GM19463 (cell line): ENCODE data around the gene TRIO.

Source experiments
- ATAC-seq: cut with Tn5 transposase; IDR thresholded peaks from one replicate; pipeline ENCODE4 v1.9.1; 2021; ENCODE audit warnings: mild to moderate bottlenecking, moderate library complexity; ENCODE audit not compliant: unreplicated experiment

The TRIO gene

DNA sequence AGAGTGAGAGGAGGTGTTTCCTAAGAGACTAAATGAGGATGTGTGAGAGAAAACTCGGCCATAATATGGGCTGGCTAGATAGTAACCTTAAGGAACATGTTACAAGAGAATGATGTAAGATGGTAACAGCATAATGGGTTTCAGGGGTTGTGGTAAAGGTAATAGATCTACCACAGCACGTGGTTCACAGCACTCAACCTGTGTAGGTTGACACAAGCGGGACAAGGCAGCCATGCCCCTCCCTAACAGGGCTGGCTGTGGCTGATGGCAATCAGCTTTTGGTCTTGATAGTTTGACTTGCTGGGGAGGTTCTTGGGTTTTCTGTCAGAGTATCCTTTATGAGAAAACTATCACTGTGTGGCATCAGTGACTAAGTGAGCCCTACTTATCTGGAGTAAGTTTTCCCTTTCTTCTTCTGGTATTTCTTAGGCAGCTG, 138.6 kb downstream of the TRIO start:
- ATAC-seq, result peak; percentile 86

DNA sequence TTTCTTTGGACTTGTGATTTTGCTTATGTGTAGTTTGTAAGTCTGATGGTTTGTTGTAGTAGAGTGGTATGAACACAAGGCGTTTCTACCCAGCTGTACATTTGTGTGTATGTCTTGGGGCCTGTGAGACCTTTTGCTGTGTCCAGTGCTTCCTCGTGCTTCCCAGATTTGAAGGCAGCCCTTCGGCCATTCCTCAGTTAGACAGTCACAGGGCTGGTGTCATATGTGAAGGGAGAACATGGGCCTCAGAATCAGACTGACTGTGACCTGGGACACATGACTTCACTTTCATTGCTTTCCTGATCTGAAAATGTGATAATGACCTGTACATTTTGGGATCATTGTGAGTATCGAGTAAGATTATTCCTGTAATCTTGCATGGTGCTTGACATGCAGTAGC, 140.0 kb downstream of the TRIO start:
- no peak for ATAC-seq

DNA sequence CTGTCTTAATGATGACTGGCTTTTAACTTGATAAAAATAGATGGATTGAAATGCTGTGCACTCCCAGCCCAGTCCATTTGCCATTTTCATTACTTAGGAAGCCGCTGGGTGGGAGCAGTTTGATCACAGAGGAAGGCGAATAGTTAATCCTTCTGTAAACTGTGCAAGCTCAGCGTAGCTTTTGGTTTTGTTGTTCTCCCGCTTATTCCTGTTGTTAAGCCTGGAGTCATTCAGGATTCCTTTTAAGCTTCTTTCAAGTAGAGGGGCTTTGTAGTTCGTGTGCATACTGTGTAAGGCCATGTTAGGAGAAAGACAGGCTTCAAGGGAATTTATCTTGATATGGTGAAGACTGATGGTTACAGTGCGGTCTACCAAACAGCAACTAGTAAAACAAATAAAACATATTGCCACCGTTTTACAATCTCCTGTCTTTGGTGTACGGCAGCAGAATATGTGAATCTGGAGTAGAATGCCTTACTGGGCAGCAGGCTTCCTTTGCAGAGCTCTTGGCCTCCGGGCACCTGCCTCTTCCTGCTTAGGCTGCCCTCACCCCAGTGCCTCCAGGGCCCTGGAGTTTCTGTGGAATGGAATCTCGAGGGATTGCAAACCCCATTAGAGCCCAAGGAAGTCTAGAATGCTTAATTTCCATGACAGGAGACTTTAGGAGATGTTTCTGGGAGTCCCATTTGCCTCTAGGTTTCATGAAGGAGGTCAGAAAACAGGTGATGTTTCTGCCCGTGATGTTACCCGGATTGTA, 141.4 kb downstream of the TRIO start:
- no peak for ATAC-seq

DNA sequence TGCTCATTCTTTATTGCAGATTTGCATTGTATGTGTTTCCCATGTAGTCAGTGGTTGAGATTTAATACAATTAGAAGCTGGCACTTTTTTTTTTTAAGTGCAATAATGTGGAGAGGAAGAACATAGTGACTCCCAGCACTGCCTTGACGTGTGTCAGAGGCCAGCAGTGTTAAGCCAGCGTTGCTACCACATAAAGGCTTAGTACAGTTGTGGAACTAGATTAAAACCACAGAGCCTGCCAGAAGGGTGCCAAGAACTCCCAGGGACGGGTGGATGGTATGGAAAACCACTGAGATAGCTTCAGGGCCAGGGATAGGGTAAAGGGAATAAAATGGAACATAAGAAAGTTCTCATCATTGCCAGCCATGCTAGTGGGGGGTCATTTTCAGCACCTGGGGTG, 142.9 kb downstream of the TRIO start:
- no peak for ATAC-seq

DNA sequence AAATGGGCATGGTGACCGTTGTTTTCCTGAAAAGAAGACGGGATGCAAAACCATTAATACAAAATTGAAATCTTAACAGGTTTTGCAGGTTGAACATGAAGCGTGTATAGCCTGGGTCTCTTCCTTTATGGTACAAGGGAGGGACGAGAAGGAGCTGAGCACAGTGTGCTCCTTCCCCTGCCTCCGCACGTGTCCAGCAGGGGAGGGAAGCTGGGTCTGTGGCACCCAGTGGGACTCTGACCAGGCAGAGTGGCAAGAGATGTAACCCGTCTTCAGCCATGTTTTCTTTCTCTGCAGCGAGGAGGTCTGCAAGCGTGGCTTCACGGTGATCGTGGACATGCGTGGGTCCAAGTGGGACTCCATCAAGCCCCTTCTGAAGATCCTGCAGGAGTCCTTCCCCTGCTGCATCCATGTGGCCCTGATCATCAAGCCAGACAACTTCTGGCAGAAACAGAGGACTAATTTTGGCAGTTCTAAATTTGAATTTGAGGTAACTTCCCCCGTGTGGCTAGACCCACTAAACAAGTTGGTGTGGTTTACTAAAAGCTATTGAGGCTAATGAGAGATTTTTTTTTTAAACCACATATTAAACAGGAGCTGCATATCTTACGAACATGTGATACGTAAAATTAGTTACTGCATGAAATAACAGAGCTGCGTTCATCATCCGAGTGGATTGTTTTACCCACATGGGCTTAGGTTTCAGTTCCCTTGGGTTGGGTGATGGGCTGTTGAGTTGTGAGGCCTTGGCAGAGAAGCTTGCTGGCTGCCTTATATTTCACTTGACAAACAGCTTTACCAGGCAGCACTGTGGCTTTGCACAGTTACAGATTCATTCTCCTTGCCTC, 143.7 kb downstream of the TRIO start:
- ATAC-seq, result peak; percentile 88

DNA sequence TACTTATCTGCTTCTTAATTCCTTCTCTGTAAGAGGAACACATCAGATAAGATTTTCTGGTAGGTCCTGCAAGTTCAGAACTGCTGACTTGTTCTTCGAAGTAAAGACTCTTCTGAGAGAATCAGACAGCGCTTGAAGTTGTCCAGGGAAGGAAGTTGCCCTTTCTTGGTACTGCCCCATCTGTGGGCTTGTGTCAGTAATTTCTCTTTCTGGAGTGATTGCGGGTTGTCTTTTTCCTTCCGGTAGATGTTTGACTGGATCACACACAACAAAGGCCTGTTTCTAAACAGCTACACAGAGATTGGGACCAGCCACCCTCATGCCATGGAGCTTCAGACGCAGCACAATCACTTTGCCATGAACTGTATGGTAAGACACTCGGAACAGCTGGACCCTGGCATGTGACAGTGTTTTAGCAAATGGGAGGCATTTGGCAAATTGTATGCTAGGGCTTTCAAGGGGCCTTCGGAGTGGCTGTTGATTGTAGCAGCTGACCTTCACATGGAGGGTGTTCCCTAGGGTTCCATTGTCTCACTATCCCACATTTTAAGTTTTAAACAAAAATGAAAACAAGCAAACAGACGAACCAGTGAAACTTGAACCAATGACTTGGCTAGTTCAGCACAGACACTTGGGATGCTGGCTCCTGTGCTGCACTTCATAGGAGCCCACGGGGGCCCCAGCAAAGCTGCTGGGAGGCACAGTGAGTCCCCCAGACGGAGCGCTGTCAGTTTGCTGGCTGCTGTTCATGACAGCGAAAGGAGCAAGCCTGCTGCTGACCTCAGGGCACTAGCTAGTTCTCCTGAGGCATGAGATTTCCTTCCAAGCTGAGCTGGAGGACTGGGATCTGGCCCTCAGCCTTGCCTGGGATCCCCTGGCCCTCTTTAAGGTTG, 149.9 kb downstream of the TRIO start:
- no peak for ATAC-seq

DNA sequence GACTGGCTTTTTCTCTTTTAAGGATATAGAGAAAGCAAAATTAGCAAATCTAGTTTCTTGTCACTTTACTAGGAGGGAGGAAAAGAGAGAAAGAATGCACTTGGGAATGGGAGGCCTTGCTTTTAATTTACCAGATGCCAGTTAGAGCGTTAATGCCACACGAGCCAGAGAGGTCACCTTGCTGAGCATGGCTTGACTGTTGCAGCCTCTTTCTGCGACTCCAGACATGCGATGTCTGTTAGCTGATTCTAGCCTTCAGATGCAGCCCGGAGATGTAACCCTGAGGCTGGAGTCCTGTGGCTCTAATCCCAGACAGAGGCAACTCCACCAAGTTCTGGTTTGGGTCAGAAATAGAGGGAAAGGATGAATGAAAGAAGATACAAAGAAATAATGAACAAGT, 152.5 kb downstream of the TRIO start:
- ATAC-seq, result no peak

DNA sequence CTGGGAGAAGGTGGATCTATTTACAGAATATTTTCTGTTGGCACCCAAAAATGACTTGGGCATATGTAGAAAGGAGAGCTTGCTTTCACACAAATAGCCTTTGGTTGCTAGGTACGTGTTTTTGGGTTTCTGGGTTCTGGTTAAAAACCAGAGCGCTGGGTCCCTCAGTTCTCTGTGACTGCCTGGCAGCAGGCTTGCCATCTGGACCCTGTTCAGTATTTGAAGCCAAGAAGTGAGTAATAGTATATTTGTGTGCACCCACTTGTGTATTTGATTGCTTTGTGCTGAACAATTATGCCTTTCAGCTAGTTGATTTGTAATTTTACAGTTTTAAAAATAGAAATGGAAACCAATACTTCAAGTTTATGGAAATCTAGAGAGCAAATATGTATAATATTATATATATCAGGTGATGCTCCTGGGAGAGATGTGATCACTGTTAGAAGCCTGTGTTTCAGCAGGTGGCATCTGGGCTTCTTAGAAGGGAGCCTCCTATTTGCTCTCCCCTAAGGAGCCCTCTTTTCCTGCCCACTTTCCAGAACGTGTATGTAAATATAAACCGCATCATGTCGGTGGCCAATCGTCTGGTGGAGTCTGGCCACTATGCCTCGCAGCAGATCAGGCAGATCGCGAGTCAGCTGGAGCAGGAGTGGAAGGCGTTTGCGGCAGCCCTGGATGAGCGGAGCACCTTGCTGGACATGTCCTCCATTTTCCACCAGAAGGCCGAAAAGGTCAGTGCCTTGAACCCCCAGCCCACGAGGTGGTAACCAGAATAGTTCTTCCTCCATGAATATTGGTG, 153.6 kb downstream of the TRIO start:
- ATAC-seq, result no peak

DNA sequence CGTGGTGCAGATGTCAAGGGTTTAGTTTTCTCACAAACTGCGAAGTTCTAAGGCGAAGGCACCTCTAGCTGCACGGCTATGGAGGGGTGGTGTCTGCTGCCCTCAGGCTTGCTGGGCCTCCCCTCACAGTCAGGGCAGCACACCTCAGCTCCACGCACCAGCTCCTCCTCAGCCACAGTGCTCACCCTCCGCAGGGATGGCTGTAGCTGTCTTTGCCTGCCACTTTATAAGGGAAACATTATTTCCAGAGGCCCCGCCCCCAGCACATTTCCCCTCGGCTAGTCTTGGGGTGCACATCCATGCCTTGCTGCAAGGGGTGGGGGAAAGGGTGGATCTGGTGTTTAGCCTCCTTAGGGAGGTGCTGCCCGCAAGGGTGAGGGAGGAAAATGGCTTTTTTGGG, 154.6 kb downstream of the TRIO start:
- no peak for ATAC-seq

DNA sequence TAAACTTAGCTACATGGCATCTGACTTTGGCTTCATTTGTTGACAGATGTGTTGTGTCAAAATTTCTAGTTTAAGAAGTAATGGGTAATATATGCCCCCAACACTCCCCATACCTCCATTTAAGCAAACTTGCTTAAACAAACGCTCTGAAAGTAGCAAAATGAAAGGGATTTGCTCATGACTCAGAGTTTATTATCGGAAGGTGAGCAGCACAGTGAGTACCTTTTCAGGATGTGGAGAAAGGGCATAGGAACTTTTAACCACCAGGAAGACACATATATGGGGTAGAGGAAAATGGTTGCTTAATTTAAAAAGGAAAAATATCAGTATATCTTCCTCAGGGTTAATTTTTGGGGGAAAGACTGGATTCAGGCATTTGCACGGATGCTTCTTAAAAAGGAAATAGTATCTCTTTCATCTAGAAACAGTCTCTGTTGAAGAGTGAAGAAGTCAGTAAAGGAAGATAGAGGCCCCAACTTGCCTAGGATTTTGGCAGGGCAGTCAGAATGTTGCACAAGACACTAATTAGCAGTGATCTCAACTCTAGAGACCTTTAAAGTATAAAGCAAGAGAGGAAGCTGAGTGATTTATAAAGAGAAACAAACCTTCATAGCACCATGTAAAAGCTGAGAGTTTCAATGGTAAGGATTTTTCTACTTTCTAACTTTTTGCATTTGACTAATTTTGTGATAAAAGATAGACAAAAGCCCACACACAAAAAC, 155.1 kb downstream of the TRIO start:
- no peak for ATAC-seq

DNA sequence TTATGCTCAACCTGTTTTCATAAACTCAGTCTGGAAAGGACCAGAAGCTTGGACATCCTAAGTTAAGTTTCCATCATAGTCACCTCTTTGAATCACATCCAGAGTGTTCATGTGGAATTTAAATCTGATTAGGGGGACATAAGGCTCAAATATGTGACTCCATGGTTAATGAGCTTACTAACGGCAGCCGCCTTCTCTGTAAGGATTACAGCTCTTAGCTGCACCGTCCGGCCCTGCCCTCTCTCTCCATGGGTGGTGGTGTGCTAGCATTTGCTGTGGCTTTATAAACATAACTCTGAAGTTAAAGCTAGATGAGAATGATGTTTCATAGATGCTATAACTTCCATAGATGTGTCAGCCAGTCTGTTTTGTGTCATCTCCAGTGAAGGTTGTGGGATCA, 156.5 kb downstream of the TRIO start:
- ATAC-seq, result no peak

DNA sequence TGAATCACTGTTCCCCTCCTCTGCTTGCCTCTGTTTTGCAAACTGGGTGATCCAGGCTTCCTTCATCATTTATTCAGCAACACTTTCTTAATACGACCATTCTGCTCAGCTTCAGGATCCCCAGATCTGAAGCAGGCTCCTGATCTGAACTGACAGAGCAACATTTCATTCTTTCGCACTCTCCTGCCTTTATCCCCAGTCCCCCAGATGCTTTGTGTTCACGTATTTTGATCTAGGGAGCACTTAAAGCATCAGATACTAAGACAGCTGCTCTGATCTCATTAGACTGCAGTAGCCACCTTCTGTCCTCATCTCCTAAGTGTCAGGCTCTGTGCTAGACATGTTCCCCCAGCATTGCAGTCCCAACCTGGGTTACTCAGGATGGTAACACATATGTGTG, 158.0 kb downstream of the TRIO start:
- no peak for ATAC-seq

DNA sequence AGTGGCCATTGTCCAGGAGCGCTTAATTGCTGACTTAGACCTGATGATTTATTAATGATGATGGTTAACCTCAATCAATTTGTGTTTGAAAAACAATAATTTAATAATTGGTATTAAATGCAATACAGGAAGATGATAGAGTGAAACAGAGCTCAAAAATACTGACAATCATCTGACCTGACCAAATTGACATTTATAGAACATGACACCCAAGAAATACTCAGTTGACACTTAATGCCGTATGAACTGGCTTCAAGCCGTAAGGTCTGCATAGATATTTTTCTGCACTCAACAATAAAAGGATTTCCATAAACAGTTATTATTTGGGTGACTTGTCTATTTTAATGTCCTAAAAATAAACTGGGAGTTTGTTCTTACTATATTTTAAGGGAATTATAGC, 159.2 kb downstream of the TRIO start:
- ATAC-seq, result no peak

DNA sequence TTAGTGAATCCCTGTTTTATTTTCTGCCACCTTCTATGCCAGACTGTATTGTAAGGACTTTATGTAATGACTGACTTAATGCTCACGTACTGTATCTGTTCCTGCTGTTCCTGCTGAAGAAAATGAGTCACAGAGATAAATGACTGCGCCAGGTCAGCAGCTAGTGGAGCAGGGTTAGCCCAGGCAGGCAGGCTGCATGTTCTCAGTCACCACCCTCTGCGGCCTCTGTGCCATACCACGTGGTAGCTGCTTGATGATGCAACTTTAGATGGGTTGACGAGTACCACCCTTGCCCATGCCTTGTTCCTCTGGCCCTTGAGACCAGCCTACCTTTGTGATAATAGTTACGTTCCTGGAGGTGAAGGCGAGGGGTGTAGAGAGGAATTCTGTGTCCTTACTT, 161.9 kb downstream of the TRIO start:
- no peak for ATAC-seq

DNA sequence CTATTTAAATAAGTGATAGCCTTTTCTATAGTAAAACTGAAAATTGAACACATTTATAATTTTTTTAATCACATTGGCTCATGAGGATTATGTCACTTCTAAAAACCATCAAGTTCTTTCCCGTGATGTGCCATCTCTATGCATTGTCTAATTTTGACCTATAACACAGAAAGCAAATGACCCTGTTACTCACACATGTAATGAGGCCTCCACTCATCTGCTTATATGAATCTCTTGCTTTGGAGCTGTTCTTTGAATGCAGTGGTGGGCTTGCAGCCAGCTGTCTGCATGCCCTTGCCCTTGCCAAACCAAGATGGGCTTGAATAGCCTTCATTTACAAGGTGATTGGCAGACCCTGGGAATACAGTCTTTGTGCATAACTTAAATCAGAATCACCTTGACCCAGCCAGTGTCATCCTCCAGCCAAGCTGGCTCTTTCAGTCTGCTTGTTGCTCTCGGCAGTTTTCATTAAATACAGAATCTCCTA, 163.2 kb downstream of the TRIO start:
- no peak for ATAC-seq

DNA sequence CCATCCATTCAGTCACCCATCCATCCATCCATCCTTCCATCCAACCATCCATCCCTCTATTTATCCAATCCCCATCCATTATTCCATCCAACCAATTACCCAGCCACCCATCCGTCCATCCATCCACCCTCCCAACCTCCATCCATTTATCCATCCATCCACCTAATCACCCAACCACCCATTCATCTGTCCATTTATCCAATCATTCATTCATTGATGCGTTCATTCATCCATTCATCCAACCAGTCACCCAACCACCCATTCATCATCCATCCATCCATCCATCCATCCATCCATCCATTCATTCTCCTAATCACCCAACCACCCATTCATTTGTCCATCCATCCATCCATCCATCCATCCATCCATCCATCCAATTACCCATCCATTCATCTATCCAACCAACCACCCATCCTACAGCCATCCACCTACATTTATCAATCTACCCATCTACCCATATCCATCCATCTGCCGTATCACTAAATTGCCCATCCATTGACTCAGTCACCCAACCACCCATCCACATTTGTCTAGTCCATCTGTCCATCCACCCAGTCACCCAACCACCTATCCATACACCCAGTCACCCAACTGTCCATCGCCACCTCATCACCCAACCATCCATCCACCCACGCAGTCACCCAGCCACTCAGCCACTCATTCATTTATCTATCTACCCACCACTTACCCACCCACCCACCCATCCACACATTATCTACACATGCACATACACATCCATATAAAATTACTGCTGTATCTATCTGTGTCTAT, 165.4 kb downstream of the TRIO start:
- no peak for ATAC-seq

DNA sequence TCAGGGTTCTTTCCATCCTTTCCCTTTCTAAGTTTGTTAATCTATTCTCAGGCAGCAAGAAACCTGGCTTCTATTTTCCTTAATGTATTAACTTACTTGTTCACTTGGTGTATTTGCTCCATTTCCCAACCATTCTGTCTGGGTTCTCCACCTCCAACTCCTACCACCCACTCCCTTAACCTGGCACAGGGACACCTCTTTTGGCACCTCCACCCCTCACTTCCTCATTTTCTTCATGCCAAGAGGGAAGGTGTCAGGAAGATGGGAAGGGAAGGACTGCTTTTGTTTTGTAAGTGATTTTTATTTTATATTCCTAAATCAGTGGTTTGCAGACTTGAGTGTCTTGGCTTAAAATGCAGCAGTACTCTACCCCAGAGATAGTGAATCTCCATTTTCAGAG, 166.1 kb downstream of the TRIO start:
- no peak for ATAC-seq

DNA sequence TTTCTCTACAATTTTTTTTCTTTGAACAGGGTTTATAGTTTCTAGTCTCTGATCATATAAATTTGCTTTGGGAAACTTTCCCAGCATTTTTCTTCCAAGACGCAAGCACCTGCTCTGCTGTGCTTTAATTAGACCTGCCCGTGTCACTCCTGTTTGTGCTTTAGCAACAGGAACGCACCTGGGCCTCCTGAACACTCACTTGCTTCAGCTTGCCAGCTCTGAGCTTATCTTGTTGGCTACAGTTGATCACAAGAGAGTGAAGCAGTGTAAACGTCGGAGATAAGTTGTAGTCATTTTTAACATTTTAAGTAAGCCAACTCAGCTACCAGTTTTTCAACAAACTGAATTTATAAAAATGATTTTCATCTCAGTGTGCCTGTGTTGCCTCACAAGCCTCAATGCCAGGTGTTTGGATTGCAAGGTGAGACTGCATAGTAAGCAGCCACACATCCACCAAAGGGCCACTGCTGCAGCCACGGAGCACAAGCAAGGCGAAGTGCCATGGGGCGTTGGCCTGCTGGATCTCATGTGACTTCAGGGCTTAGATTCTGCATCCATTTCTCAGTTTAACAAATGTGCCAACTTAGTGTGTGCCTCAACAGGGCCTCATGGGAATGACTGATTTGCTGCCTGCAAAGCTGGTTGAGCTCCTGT, 166.9 kb downstream of the TRIO start:
- ATAC-seq, result no peak
